ENCODE results near the gene PRSS36.
A peak's percentile ranks its signal among the peaks of the same experiment; 100 is the strongest.
"Not testable (repeated sequence)": the region's sequence is repeated elsewhere in the genome, so short reads cannot be mapped to it uniquely, and the experiment has no call there.

PRSS36 gene

DNA sequence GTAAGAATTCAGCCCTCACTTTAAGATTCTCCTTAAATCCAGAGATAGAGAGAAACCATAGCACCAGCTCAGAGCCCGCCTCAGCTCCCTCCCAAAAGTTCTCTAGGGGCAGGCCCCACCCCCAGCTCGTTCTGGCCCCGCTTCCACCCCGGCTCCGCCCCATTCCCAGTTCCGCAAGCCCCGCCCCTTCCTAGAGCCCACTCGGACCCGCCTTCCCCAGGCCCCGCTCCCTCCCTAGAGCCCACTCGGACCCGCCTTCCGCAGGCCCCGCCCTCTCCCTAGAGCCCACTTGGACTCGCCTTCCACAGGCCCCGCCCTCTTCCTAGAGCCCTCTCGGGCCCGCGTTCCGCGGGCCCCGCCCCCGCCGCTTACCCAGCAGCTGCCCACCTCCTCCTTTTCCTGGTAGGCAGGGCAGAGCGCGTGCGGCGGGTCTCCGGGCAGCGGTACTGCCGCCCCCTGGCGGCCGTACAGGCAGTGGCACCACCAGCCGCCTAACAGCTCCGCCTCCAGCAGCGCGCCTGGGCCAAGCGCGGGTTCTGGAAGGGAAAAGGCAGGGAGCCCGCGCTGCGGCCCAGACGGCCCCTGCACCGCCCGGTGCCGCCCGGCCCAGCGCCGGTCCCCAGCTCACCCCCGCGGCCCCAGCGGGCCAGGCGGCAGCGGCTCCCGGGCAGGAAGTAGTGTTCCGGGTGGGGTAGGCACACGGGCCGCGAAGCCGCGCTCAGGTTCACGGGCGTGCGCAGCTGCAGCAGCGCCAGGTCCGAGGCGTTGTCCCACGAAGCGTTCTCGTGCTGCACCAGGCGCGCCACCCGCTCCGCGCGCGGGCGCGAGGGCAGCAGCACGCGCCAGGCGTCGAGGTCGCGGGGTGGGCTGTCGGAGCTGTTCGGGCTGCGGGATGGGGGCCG, 7.5 kb downstream of the PRSS36 start:
- peak; percentile 99 for DNase-seq
- peak; percentile 96 for ATAC-seq

DNA sequence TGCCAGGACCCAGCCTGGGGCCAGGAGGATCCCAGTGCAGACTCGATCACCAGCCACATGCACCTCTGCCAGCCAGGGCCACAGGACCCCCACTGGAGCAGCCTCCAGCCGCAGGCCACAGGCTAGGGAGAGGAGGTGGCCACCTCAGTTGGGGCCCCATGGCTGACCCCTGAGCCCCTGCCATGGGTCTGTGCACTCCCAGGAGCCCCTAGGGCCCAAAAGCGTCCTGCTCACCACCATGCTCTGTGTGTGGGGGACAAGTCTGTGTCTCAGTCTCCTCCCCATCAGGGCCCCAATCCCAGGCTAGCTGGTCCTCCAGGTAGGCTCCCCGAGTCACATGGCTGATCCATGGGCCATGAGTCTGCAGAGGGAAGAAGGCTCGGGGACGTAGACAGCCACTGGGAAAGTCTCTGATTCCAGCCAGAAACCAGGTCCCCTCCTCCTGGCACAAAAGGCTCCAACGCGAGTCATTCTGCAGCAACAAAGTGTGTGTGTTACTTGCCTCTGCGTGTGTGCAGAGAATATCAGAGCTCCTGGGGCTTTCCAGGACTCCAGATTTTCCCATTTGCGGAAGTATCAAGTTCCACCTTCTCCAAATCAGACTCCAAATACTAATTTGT, 8.3 kb downstream of the PRSS36 start:
- peak; percentile 19 for DNase-seq
- no peak for ATAC-seq

DNA sequence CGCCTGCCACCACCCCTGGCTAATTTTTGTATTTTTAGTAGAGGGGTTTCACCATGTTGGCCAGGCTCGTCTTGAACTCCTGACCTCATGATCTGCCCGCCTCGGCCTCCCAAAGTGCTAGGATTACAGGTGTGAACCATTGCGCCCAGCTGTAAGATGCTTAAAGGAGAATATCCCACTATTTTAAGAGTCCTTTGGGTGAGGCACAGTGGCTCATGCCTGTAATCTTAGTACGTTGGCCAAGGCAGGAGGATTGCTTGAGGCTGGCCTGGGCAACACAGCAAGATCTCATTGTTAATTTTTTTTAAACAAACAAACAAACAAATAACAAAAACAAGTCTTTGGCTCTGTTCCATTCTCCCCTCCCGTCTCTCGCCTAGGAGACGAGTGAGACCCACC, 8.8 kb downstream of the PRSS36 start:
- ATAC-seq, DNase-seq: not testable (repeated sequence)

DNA sequence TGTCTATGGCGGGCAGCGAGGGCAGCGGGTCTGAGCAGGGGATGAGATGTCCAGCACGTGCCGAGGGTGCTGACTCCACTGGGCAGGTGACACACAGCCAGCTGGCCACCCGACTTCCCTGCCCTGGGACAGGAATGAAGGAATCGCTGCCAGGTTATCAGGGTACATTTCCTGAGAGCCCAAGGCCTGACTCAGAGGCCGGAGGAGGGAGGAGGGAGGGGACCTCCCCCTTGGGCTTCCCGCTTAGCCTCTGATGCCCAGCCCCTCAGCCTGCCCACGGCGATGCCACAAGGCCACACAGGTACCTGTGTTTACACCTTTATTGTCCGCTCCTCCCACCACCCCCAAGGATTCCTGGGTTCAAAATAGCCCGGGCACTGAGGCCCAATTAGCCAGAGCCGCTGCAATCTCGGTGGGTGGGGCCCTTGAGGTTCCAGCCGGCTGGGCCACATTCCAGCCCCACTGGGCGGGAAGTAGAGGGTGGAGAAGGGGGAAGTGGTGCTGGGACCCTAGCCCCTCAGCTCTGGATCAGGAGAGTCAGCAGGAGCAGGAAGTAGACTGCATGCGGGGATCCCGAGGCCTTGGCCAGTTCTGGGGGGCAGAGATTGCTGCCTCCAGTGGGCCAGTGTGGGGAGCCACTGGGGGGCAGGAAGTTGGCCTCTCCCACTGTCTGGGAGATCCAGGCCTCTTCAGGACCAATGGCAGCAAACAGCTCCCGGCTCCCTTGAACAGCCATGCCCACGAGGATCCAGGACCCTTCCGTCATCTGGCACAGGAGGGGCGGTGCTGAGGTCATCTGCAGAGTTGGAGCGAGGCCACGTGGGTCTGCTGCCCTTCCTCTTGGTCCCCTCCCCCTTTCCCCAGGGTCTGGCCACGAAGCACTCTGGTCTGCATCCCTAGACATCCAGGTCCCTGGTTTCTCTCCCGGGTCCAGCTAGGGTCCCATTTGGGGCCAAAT, 11.0 kb downstream of the PRSS36 start:
- DNase-seq (no peak), ATAC-seq (no peak)

DNA sequence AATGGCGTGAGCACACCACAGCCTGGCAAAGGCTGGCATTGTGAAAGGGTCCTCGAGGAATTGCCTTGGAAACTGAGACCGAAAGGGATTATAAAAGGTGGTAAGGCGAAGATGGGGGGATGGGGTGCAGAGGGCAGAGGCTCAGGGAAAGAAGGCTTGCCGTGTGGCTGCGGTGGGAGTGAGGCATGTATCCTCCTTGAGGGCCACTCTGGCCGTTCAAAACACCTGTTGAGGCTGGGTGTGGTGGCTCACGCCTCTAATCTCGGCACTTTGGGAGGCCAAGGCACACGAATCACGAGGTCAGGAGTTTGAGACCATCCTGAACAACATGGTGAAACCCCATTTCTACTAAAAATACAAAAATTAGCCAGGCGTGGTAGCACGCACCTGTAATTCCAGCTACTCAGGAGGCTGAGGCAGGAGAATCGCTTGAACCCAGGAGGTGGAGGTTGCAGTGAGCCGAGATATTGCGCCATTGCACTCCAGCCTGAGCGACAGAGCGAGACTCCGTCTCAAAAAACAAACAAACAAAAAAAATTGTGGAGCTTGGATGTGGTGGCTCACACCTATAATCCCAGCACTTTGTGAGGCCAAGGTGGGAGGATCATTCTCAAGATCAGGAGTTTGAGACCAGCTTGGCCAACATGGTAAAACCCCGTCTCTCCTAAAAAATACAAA, 12.9 kb downstream of the PRSS36 start:
- DNase-seq, ATAC-seq: not testable (repeated sequence)

DNA sequence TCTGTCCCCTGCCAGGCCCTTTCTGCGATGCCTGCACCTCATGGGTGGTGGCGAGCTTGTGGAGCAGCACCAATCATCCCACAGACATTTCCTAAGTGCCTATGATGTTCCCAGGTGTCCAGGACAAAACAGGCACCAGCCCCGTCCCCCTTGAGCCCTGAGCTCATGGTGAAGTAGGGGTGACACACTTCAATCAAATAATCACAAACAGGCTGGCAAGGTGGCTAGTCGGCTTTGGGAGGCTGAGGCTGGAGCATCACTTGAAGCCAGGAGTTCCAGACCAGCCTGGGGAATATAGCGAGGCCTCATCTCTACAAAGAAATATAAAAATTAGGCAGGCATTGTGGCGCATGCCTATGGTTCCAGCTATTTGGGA, 13.6 kb downstream of the PRSS36 start:
- DNase-seq (no peak), ATAC-seq (no peak)

- no peak for DNase-seq
- no peak for ATAC-seq
Measured at GRCh38 chr16:31135535-31136286, 14.2 kb downstream of the PRSS36 start, which contains the start of gene PRSS8. PRSS8 (minus strand) TSS chr16:31135727; CDS start chr16:31135498, 229 bp downstream.

- ATAC-seq, result no peak
- no peak for DNase-seq
Measured at GRCh38 chr16:31134625-31135534, 15.0 kb downstream of the PRSS36 start.

- no peak for ATAC-seq
- DNase-seq, result no peak
Measured at GRCh38 chr16:31134091-31134571, 15.7 kb downstream of the PRSS36 start.

DNA sequence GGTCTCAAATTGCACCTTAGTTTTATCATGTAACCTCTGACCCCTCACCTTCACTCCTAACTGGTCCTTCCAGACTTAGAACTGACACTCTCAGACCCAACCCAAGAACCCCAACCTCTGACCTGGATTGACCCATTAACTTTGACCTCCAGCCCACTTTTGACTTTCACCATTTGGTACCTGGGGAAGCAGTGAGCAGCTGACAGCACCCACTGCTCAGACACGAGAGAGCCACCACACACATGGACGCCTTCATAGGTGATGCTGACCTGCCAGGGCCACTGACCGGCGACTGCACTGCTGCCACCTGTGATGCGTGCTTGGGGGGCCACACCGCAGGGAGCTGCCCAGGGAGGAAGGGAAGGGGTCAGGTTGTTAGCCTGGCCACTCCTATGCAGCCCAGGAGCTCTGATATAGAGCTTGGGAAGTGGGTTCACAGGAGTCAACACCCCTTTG, 16.8 kb downstream of the PRSS36 start:
- DNase-seq (no peak), ATAC-seq (no peak)

DNA sequence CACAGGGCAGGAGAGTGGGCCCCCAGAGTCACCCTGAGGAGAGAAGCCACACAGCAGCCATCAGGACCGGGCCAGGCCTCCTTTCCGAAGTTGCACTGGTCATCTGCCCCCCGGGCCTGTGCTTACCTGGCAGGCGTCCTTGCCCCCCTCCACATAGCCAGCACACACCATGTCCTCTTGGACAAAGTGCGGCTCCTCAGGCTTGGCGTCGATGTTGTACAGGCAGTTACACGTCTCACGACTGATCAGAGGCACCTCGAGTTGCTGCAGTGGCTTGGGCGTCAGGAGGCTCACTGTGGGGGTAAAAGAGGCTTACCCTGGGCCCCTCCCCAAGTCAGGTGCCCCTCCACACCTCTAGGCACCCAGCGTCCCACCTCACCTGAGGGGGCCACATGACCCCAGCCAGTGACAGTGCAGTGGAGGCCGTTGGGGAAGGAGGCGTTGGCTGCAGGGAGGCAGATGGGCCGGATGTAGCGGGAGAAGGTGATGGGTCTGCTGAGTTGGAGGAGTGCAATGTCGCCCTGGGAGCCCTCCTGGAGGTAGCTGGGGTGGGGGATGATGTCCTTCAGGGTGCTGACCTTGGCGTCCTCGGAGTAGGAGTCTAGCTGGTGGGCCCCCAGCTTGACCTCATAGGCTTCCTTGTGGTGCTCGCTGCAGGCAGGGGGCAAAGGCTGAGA, 17.4 kb downstream of the PRSS36 start:
- no peak for ATAC-seq

DNA sequence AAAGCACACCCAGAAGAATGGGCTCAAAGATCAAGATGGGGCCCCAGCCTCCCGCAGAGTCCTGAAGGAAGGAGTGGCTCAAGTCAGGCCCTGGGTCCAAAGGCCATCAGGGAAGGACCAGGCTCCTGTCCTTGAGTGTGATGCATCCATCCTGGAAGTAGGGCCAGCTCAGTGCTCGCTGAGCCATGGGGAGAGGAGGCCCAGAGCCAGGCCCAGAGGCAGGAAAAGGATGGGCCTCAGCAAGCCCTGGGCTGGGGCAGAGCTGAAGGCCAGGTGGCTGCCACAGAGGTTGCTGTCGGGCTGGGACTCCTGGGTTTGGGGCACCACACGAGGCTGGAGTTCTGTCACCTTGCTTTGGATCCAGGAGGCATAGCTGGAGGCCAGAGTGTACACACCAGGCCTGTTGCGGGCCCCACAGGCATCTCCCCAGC, 18.0 kb downstream of the PRSS36 start:
- DNase-seq, result no peak
- ATAC-seq, result no peak

More for the DNA sequence above, 17.4 kb downstream of the PRSS36 start:
- no peak for DNase-seq

DNA sequence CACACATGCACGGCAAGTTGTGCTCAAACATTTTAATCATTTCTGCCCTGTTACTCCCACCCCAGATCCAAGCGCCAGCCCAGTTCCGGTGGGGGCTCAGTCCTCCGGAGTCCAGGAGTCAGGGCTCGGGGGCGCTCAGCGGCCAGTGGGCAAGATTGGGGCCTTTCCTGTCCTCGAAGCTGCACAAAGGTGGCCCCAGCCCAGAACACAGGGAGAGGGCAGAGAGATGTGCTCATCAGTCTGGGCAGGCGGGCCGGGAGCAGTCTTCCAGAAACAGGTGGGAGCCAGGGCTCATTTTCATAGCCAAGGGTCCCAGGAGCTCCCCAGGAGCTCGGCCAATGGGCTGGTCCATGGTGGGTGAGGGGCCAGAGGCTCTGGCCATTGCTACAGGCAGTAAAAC, 18.4 kb downstream of the PRSS36 start:
- ATAC-seq (no peak), DNase-seq (no peak)

DNA sequence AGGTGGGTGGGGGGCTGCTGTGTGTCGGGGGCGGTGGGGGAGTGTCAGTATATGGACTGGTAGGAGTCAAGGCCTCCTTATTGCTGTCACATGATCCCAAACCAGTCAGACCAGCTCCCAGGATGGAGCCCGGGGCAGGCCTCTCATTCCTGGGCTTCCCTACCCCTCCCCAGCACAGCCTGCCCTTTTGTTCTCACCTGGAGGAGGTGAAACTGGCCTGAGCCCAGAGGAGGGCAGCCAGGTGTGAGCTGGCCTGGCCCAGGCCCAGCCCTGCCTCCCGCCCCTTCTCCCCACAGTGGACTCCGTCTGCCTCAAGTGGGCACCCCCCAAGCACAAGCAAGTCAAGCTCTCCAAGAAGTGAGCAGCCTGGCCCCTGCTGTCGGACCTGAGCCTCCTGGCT, 19.0 kb downstream of the PRSS36 start:
- no peak for ATAC-seq
- DNase-seq, result no peak

DNA sequence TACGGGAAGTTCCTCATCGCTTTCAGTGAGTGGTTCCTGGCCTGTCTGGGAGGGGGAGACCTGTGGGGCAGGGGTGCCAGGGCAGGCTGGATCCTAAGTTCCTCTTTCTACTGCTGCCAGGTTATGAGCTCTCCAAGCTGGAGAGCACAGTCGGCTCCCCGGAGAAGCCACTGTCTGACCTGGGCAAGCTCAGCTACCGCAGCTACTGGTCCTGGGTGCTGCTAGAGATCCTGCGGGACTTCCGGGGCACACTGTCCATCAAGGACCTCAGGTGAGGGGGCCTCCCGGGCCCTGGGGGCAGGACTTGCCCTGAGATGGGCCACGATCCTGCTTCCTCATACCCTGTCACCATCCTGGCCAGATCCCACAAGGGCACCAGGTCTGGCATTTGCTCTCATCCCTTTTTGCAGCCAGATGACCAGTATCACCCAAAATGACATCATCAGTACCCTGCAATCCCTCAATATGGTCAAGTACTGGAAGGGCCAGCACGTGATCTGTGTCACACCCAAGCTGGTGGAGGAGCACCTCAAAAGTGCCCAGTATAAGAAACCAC, 19.5 kb downstream of the PRSS36 start:
- DNase-seq (no peak), ATAC-seq (no peak)

DNA sequence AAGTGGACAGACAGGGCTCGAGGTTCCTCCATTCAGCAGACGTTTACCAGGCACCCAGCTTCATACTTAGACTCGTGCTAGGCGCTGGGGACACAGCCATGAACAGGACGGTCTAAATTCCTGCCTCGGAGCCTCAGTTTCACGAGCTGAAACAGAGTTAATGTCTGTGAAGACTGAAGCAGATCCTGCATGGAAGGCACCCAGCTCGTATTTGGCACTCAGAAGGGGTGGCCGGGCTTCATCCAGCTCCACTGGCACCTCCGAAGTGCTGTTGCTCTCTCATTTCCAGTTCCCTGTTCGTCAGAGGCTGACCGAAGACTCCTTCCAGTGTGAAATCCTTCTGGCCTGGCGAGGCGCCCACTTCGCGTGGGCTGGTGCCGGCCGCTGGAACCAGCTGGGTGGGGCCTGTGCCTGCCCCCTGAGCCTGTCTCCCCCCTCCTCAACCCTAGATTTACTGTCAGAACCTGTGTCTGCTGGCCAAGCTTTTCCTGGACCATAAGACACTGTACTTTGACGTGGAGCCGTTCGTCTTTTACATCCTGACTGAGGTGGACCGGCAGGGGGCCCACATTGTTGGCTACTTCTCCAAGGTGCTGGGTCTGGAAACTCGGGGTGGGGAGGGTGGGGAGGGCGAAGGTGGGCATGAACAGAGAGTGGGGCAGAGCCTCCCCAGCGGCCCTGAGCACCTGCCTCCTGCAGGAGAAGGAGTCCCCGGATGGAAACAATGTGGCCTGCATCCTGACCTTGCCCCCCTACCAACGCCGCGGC, 20.1 kb downstream of the PRSS36 start:
- no peak for ATAC-seq

DNA sequence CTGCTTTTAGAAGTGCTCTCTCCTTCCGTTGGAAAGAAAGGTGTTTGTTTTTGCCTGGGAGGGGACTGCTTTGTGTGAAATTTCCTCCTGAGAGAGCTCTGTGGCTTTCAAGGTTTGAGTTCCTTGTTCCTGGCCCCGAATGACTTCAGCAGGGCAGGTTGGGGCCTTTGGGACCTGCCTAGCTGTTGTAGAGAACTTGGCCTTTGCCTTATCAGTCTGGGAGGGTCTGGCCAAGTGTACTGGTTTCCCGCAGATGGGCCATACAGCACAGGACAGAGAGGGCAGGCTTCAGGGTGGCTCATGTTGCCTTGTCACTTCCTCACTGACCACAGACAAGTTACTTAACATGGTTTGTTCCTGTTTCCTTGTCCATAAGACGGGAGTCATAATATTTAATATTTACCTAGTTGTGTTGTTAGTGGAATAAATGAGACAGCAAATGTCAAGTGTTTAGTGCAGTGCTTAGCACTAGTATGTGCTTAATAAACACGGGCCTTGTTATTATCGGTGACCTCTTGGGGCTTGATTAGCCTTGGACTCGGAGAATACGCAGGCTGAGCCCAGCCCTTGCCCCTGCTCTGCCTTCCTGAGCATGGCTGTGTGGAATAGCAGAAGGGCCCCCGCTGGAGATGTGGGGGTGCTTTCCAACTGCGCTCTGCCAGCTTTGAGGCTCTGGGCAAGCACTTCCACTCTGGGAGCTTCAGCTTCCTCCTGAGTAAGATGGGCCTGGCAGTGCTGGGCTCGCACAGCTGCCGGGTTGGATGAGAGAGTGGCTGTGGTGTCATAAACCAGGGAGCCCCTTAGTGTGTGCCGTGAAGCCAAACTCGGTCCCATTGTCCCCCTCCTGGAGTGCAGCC, 20.9 kb downstream of the PRSS36 start:
- no peak for DNase-seq
- no peak for ATAC-seq

More for the DNA sequence above, 20.1 kb downstream of the PRSS36 start:
- DNase-seq, result no peak
